ENCODE results near the gene OPN4. TPM values are rescaled to one million over a fixed set of nuclear protein-coding genes. Genes with fewer than 3 reads are reported as not detected.

Gene OPN4
- total and polyA plus RNA-seq, 2 of the 13 experiments (the other 11 are each of a cell fraction or from before 2014, with no cell fraction given) = not detected

- Histone ChIP-seq H3K4me3 (replicated peaks in 1 of 3; ENCODE audit: insufficient read depth in 1 of 3, low read depth in 2 of 3, low read length in 3 of 3) (no peak overlapping the region), H3K9me3 (ENCODE audit: low read length) (no peaks in the 10 kb centered on the region), H3K27me3 (ENCODE audit: control insufficient read depth in 1 of 2, insufficient read depth in 2 of 2, low read length in 2 of 2) (peaks cover 8 to 51% of the 10 kb centered on the region in 2 experiments; a peak in 4 of 5 replicates), H3K27ac (ENCODE audit: extremely low read length, insufficient read depth, low read length) (no peak overlapping the region), H3K4me2 (ENCODE audit: low read depth, low read length) (no peak overlapping the region), H3K79me2 (ENCODE audit: insufficient read depth, low read length) (no peaks in the 10 kb centered on the region), H3K36me3 (replicated peaks in 1 of 2; ENCODE audit: control insufficient read depth in 1 of 2, insufficient read depth in 2 of 2, low read length in 2 of 2) (no peaks in the 10 kb centered on the region), H2AFZ (ENCODE audit: low read length) (no peak overlapping the region), H3K9ac (ENCODE audit: insufficient read depth, low read depth, low read length) (no peak overlapping the region), H4K20me1 (ENCODE audit: insufficient read depth, low read length) (no peaks in the 10 kb centered on the region), H3K4me1 (ENCODE audit: insufficient read depth, low read length) (no peaks in the 10 kb centered on the region)
- in situ Hi-C loops (cut with HindIII; ENCODE audit: extremely low pct_ligation_motif_present, low pct_unique_long_range_greater_than_20kb) = no loop called here
- FAIRE-seq = no peak
- no peak for ATAC-seq
- WGBS (ENCODE audit: low lambda C conversion rate) = 68% methylated on average over 4 of the region's 13 CpGs
- BruUV-seq (replicated peaks) = no TSS peak
- no peak for DNase-seq (ENCODE audit: low spot score)
- TF ChIP-seq KDM6A (CRISPR knock-in tag; IDR thresholded peaks at IDR 0.05; ENCODE audit: low read depth) = no peak
- TF ChIP-seq MTF2 (CRISPR knock-in tag; IDR thresholded peaks at IDR 0.05; ENCODE audit: borderline replicate concordance) = no peak
- no peak for TF ChIP-seq HMG20A (CRISPR knock-in tag; IDR thresholded peaks at IDR 0.05; ENCODE audit: borderline replicate concordance)
- TF ChIP-seq RBM39 (IDR thresholded peaks at IDR 0.05; ENCODE audit: low read depth, low read length, poor library complexity, severe bottlenecking) = no peak
- TF ChIP-seq CENPX (CRISPR knock-in tag; IDR thresholded peaks at IDR 0.05) = no peak
- no peak for TF ChIP-seq ZBTB20 (CRISPR knock-in tag; IDR thresholded peaks at IDR 0.05; ENCODE audit: borderline replicate concordance, low read depth)
- TF ChIP-seq ZFP37 (CRISPR knock-in tag; IDR thresholded peaks at IDR 0.05; ENCODE audit: borderline replicate concordance) = no peak
- no peak for TF ChIP-seq HCFC1 (IDR thresholded peaks at IDR 0.05; ENCODE audit: low read depth, low read length)
- no peak for TF ChIP-seq NR2F1 (CRISPR knock-in tag; IDR thresholded peaks at IDR 0.05)
- TF ChIP-seq DNMT1 (CRISPR knock-in tag; IDR thresholded peaks at IDR 0.05) = no peak
- no peak for TF ChIP-seq ZNF577 (CRISPR knock-in tag; IDR thresholded peaks at IDR 0.05; ENCODE audit: borderline replicate concordance, low read depth)
- POLR2A ChIA-PET = no interaction called here
- CTCF ChIA-PET (ENCODE audit: low intra/inter-chr PET ratio, low total read pairs) = no interaction called here
- intact Hi-C loops (cut with micrococcal nuclease; ENCODE audit: unreplicated experiment) = no loop called here
Observed at GRCh38 chr10:86685893-86686632, 31.7 kb downstream of the OPN4 start.
